AG04449 (cell line): Measurements from ENCODE around the gene PALM.

ENCODE experiments used
- CTCF ChIA-PET: fragments of 350-600 bp; formaldehyde crosslinking; extraction: SDS; loops from one replicate; lab custom pipeline; 2021; ENCODE audit warnings: antibody characterized with exemption; lab: Yijun Ruan, JAX
- POLR2A ChIA-PET: fragments of 400-600, 350-600 bp; formaldehyde crosslinking; extraction: SDS; loops from one replicate; lab custom pipeline; 2020; ENCODE audit warnings: antibody characterized with exemption, inconsistent platforms; lab: Yijun Ruan, JAX
- DNase-seq: peaks from one replicate; pipeline ENCODE4 v3.0.0-alpha.2; 2010; ENCODE audit warnings: low read depth, low spot score
- H3K4me3 ChIP-seq: 2 replicates; pipeline ENCODE4 v1.5.1; 2011; ENCODE audit warnings: low read depth, mild to moderate bottlenecking, control low read depth, low read length
- CTCF ChIP-seq: IDR thresholded peaks from one replicate; pipeline ENCODE4 v1.5.1; 2011; ENCODE audit warnings: mild to moderate bottlenecking, moderate library complexity, low read length, control low read depth, inconsistent platforms; ENCODE audit not compliant: insufficient read depth; ENCODE audit errors: missing control alignments

The PALM gene

GRCh38 chr19:677601-678436 lies 30.9 kb upstream of the PALM start:
- CTCF ChIA-PET, result interaction anchor here (0.9 kb wide), 1 partner anchor 56 kb away, joined by 3 read pairs; no protein-coding TSS in a partner anchor
- no peak for TF ChIP-seq CTCF
- peak overlapping the region; percentile 78 for H3K4me3 ChIP-seq
- POLR2A ChIA-PET, result interaction anchor here (0.9 to 1.8 kb wide), 6 partner anchors 10 to 106 kb away, joined by 3 to 10 read pairs (median 4); partner anchors contain the start of genes BSG, POLRMT and RNF126
- no peak for DNase-seq

- TF ChIP-seq CTCF, result no peak
- ChIA-PET CTCF (interaction anchor here (0.8 to 1.7 kb wide), 6 partner anchors 10 to 174 kb away, joined by 3 to 7 read pairs (median 4); partner anchors contain the start of gene RNF126), POLR2A (interaction anchor here (0.9 kb wide), 1 partner anchor 37 kb away, joined by 3 read pairs; no protein-coding TSS in a partner anchor)
These were observed 29.8 kb upstream of the PALM start for GRCh38 chr19:678791-679388.

GRCh38 chr19:679418-680286 lies 29.1 kb upstream of the PALM start:
- POLR2A ChIA-PET, result interaction anchor here (1.5 kb wide), 1 partner anchor 16 kb away, joined by 6 read pairs; the partner anchor contains the start of gene RNF126
- CTCF ChIA-PET, result interaction anchor here (0.7 to 1.7 kb wide), 7 partner anchors 11 to 174 kb away, joined by 3 to 7 read pairs (median 3); partner anchors contain the start of gene RNF126
- peak; percentile 18 for TF ChIP-seq CTCF
- no peak for DNase-seq
- peak overlapping the region; percentile 64 for H3K4me3 ChIP-seq

More at GRCh38 chr19:678791-679388, 29.8 kb upstream of the PALM start:
- peak overlapping the region; percentile 64 for H3K4me3 ChIP-seq
- no peak for DNase-seq

GRCh38 chr19:680287-681028 lies 28.3 kb upstream of the PALM start:
- ChIA-PET POLR2A (interaction anchor here (1.5 kb wide), 1 partner anchor 17 kb away, joined by 6 read pairs; the partner anchor contains the start of gene RNF126), CTCF (interaction anchor here (0.6 to 1.6 kb wide), 4 partner anchors 12 to 295 kb away, joined by 3 to 5 read pairs (median 3); no protein-coding TSS in a partner anchor)
- DNase-seq, result peak; percentile 86
- H3K4me3 ChIP-seq, result peak overlapping the region; percentile 64
- TF ChIP-seq CTCF, result peak; percentile 71
